ENCODE results near the gene TMBIM4. TPM values are rescaled to one million over a fixed set of nuclear protein-coding genes. Genes with fewer than 3 reads are reported as not detected.

TMBIM4 gene
- total and polyA plus RNA-seq, 4 donors = 58.6 to 154 (median 102) TPM

DNA sequence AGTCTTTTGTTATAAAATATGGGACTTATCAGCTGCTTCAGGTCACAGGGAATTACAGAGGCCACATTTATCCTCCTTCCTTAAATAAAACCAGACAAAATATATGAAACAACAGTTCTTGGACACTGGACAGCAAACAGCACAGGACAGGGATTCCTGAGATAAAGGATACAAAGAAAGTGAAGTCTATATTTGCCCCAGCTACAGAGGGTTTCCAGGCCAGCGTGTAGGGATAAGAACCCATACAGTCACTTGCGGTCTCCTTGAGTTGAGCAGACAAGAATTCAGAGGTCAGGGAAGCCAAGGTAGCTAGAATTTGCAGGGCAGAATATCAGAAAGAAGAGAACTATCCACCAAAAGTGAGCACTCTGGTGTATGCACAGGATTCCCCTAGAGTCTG, 30.5 kb downstream of the TMBIM4 start:
- H3K27ac ChIP-seq (ENCODE audit: low read depth in 1 of 2, low read length in 2 of 2) = no peak overlapping the region
- TF ChIP-seq, protein P1, sequence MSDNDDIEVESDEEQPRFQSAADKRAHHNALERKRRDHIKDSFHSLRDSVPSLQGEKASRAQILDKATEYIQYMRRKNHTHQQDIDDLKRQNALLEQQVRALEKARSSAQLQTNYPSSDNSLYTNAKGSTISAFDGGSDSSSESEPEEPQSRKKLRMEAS (IDR thresholded peaks at IDR 0.05) = no peak
- TF ChIP-seq JUND (IDR thresholded peaks at IDR 0.05) = no peak
- TF ChIP-seq HNF4G (IDR thresholded peaks at IDR 0.05) = no peak
- no peak for TF ChIP-seq FOXA1 (IDR thresholded peaks at IDR 0.05)
- no peak for TF ChIP-seq TAF1 (conservative IDR thresholded peaks at IDR 0.05)
- no peak for TF ChIP-seq RAD21 (IDR thresholded peaks at IDR 0.05)
- TF ChIP-seq YY1 (IDR thresholded peaks at IDR 0.05) = no peak
- TF ChIP-seq, protein P2, sequence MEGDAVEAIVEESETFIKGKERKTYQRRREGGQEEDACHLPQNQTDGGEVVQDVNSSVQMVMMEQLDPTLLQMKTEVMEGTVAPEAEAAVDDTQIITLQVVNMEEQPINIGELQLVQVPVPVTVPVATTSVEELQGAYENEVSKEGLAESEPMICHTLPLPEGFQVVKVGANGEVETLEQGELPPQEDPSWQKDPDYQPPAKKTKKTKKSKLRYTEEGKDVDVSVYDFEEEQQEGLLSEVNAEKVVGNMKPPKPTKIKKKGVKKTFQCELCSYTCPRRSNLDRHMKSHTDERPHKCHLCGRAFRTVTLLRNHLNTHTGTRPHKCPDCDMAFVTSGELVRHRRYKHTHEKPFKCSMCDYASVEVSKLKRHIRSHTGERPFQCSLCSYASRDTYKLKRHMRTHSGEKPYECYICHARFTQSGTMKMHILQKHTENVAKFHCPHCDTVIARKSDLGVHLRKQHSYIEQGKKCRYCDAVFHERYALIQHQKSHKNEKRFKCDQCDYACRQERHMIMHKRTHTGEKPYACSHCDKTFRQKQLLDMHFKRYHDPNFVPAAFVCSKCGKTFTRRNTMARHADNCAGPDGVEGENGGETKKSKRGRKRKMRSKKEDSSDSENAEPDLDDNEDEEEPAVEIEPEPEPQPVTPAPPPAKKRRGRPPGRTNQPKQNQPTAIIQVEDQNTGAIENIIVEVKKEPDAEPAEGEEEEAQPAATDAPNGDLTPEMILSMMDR (IDR thresholded peaks at IDR 0.05; ENCODE audit: low read depth, low read length, missing input control) = no peak
- no peak for TF ChIP-seq RXRA (IDR thresholded peaks at IDR 0.05)
- TF ChIP-seq GABPA (IDR thresholded peaks at IDR 0.05 in 1 of 2, conservative IDR thresholded peaks at IDR 0.05 in 1 of 2) = no peak
- TF ChIP-seq HNF4A (conservative IDR thresholded peaks at IDR 0.05) = no peak
- TF ChIP-seq, protein P3, sequence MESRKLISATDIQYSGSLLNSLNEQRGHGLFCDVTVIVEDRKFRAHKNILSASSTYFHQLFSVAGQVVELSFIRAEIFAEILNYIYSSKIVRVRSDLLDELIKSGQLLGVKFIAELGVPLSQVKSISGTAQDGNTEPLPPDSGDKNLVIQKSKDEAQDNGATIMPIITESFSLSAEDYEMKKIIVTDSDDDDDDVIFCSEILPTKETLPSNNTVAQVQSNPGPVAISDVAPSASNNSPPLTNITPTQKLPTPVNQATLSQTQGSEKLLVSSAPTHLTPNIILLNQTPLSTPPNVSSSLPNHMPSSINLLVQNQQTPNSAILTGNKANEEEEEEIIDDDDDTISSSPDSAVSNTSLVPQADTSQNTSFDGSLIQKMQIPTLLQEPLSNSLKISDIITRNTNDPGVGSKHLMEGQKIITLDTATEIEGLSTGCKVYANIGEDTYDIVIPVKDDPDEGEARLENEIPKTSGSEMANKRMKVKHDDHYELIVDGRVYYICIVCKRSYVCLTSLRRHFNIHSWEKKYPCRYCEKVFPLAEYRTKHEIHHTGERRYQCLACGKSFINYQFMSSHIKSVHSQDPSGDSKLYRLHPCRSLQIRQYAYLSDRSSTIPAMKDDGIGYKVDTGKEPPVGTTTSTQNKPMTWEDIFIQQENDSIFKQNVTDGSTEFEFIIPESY (IDR thresholded peaks at IDR 0.05) = no peak
- no peak for TF ChIP-seq EGR1 (IDR thresholded peaks at IDR 0.05; ENCODE audit: low read depth in 2 of 2)
- no peak for TF ChIP-seq NR2F2 (IDR thresholded peaks at IDR 0.05)
- TF ChIP-seq REST (IDR thresholded peaks at IDR 0.05) = no peak
- TF ChIP-seq, protein P4, sequence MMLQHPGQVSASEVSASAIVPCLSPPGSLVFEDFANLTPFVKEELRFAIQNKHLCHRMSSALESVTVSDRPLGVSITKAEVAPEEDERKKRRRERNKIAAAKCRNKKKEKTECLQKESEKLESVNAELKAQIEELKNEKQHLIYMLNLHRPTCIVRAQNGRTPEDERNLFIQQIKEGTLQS (IDR thresholded peaks at IDR 0.05) = no peak
- no peak for TF ChIP-seq FOXA2 (IDR thresholded peaks at IDR 0.05)
- no peak overlapping the region for H3K4me3 ChIP-seq (ENCODE audit: low read depth in 1 of 3, low read length in 3 of 3)
- peaks cover 0 to 2% (median under 1%) of the 10 kb centered on the region in 4 donors for H3K4me1 ChIP-seq (ENCODE audit: control insufficient read depth in 4 of 4, insufficient read depth in 4 of 4, low read length in 3 of 4)
- no peak for DNase-seq (ENCODE audit: low spot score)
- no peak overlapping the region for H3K9ac ChIP-seq (ENCODE audit: low read depth in 1 of 2, low read length in 2 of 2)
- H3K27me3 ChIP-seq (ENCODE audit: control insufficient read depth in 4 of 4, insufficient read depth in 4 of 4, low read length in 3 of 4) = no peaks in the 10 kb centered on the region
- peaks cover 4 to 32% (median 21%) of the 10 kb centered on the region in 4 donors for H3K36me3 ChIP-seq (ENCODE audit: control insufficient read depth in 4 of 4, insufficient read depth in 3 of 4, low read depth in 1 of 4, low read length in 3 of 4)
- 97% methylated on average over 2 of the region's 2 CpGs for WGBS
- peaks cover 0 to 11% (median 2%) of the 10 kb centered on the region in 4 donors for H3K9me3 ChIP-seq (ENCODE audit: control insufficient read depth in 4 of 4, low read length in 3 of 4)
